HepG2 (cell line): ENCODE measurements around the gene ARHGEF12. TPM values are rescaled to one million over a fixed set of nuclear protein-coding genes. Genes with fewer than 3 reads are reported as not detected.

Experiments used
- ATAC-seq: fragments of 200-7000 bp; cut with Tn5 transposase; 3 replicates; pipeline ENCODE4 v1.9.1; 2020; ENCODE audit warnings: mild to moderate bottlenecking, moderate library complexity
- BruUV-seq: library from RNA; stranded (reverse); fragments of 400-500 nt; replicated peaks from 2 replicates; lab custom pipeline; 2021; lab: Mats Ljungman, UMichigan
- CTCF ChIA-PET: fragments of 300-600 bp; formaldehyde crosslinking; extraction: SDS; loops from one replicate; lab custom pipeline; 2021; ENCODE audit warnings: low total read pairs, inconsistent platforms, low intra/inter-chr PET ratio; lab: Yijun Ruan, JAX
- POLR2A ChIA-PET: fragments of 350-600 bp; sonication (Branson Sonifier 250); formaldehyde crosslinking; loops from one replicate; lab custom pipeline; 2020; ENCODE audit warnings: antibody characterized with exemption, inconsistent platforms; lab: Yijun Ruan, JAX
- DNase-seq: peaks from one replicate; pipeline ENCODE4 v3.0.0-alpha.2; 2015; ENCODE audit warnings: low spot score
- FAIRE-seq: peaks from 3 replicates; lab custom pipeline; 2011; peaks lifted over from hg19 to GRCh38; lab: Jason Lieb, UNC
- H2AFZ ChIP-seq: one replicate; pipeline ENCODE4 v1.6.1; 2011; ENCODE audit warnings: low read length, inconsistent platforms
- H3K27ac ChIP-seq: fragments of 300-600 bp; 3 replicates; pipeline ENCODE4 v1.8.0; 2011; ENCODE audit warnings: mixed run types, mild to moderate bottlenecking, mixed read lengths, low read length, inconsistent platforms; ENCODE audit not compliant: insufficient read depth; ENCODE audit errors: extremely low read length
- H3K27me3 ChIP-seq, 2 experiments: fragments of 200-600 bp in 1 of 2; 2 replicates in 1 of 2; 3 replicates in 1 of 2; pipeline versions ENCODE4 v1.6.0 to v1.8.0; 2011; ENCODE audit warnings: low read length in 2 of 2, mild to moderate bottlenecking in 2 of 2, moderate library complexity in 2 of 2, inconsistent platforms in 1 of 2; ENCODE audit not compliant: insufficient read depth in 2 of 2, control insufficient read depth in 1 of 2
- H3K36me3 ChIP-seq, 2 experiments: fragments of 200-600 bp in 1 of 2; replicated peaks in 1 of 2; 2 replicates in 1 of 2; 3 replicates in 1 of 2; pipeline versions ENCODE4 v1.5.1 to v1.8.0; 2011; ENCODE audit warnings: low read length in 2 of 2, inconsistent platforms in 1 of 2; ENCODE audit not compliant: insufficient read depth in 2 of 2, control insufficient read depth in 1 of 2
- H3K4me1 ChIP-seq: 2 replicates; pipeline ENCODE4 v1.5.1; 2012; ENCODE audit warnings: low read length, inconsistent platforms; ENCODE audit not compliant: insufficient read depth
- H3K4me2 ChIP-seq: 2 replicates; pipeline ENCODE4 v1.6.0; 2011; ENCODE audit warnings: low read depth, low read length, inconsistent platforms
- H3K4me3 ChIP-seq, 3 experiments: fragments of 200-600 bp in 1 of 3; sonication (generic), shearing (Covaris generic) in 1 of 3; replicated peaks in 1 of 3; 2 replicates each; pipeline ENCODE4 v1.5.1; 2011 to 2016; ENCODE audit warnings: low read length in 3 of 3, inconsistent platforms in 2 of 3, low read depth in 2 of 3, mild to moderate bottlenecking in 2 of 3, control low read depth in 1 of 3, mixed read lengths in 1 of 3; ENCODE audit not compliant: insufficient read depth in 1 of 3
- H3K79me2 ChIP-seq: one replicate; pipeline ENCODE4 v1.6.1; 2011; ENCODE audit warnings: low read length, inconsistent platforms; ENCODE audit not compliant: insufficient read depth
- H3K9ac ChIP-seq: 2 replicates; pipeline ENCODE4 v1.6.0; 2011; ENCODE audit warnings: mild to moderate bottlenecking, low read depth, low read length, inconsistent platforms; ENCODE audit not compliant: insufficient read depth
- H3K9me3 ChIP-seq: 2 replicates; pipeline ENCODE4 v1.5.1; 2012; ENCODE audit warnings: mild to moderate bottlenecking, low read length
- H4K20me1 ChIP-seq: 2 replicates; pipeline ENCODE4 v1.6.0; 2011; ENCODE audit warnings: inconsistent platforms, mild to moderate bottlenecking, low read length, moderate library complexity; ENCODE audit not compliant: insufficient read depth
- CENPT ChIP-seq: sonication (generic); formaldehyde crosslinking; IDR thresholded peaks from 2 replicates; pipeline ENCODE4 v1.8.0; 2022; ENCODE audit warnings: low read depth, mild to moderate bottlenecking, moderate library complexity, missing genetic modification reagents
- HOXA3 ChIP-seq: sonication (generic); formaldehyde crosslinking; IDR thresholded peaks from 2 replicates; pipeline ENCODE4 v1.5.0; 2020; ENCODE audit warnings: missing genetic modification reagents
- KDM2A ChIP-seq: sonication (generic); formaldehyde crosslinking; IDR thresholded peaks from 2 replicates; pipeline ENCODE4 v1.4.0; 2020; ENCODE audit warnings: low read depth, missing genetic modification reagents, borderline replicate concordance
- MZF1 ChIP-seq: sonication (generic); formaldehyde crosslinking; IDR thresholded peaks from 2 replicates; pipeline ENCODE4 v1.8.1; 2023; ENCODE audit warnings: mild to moderate bottlenecking, missing genetic modification reagents, borderline replicate concordance
- SP1 ChIP-seq, 2 experiments: fragments of 450-650 bp in 1 of 2; sonication (generic) in 1 of 2; formaldehyde crosslinking in 1 of 2; IDR thresholded peaks; 2 replicates each; pipeline versions ENCODE4 v1.4.0 to v1.6.1; 2016 to 2020; ENCODE audit warnings: missing genetic modification reagents in 1 of 2
- ZFP37 ChIP-seq: sonication (generic); formaldehyde crosslinking; IDR thresholded peaks from 2 replicates; pipeline ENCODE4 v1.4.0; 2020; ENCODE audit warnings: missing genetic modification reagents, borderline replicate concordance
- ZNF335 ChIP-seq: sonication (generic); formaldehyde crosslinking; IDR thresholded peaks from 2 replicates; pipeline ENCODE4 v1.4.0; 2020; ENCODE audit warnings: missing genetic modification reagents
- ZNF33A ChIP-seq: sonication (generic); formaldehyde crosslinking; IDR thresholded peaks from 2 replicates; pipeline ENCODE4 v1.5.1; 2020; ENCODE audit warnings: missing genetic modification reagents, mild to moderate bottlenecking, moderate library complexity, borderline replicate concordance
- ZNF747 ChIP-seq: sonication (generic); formaldehyde crosslinking; IDR thresholded peaks from 2 replicates; pipeline ENCODE4 v1.8.1; 2023; ENCODE audit warnings: missing genetic modification reagents, mild to moderate bottlenecking, borderline replicate concordance
- WGBS: methylation state at CpG from one replicate; pipeline ENCODE4 v1.1.6; 2017; ENCODE audit warnings: low lambda C conversion rate; 5-methylcytosine and 5-hydroxymethylcytosine counted together
- in situ Hi-C: cut with HindIII; loops from 2 replicates; pipeline ENCODE4 v1.10.0; 2017; ENCODE audit warnings: low pct_unique_long_range_greater_than_20kb; ENCODE audit not compliant: extremely low pct_ligation_motif_present
- intact Hi-C: fragments of 100-400 bp; cut with micrococcal nuclease; formaldehyde crosslinking; loops from one replicate; pipeline ENCODE4 v1.10.0; 2022; ENCODE audit not compliant: unreplicated experiment
- polyA plus RNA-seq, 8 experiments: library from polyadenylated mRNA; depleted of rRNA in 3 of 8; stranded (reverse) in 7 of 8; unstranded in 1 of 8; fragments of >200 nt; fragmentation: Illumina TruSeq in 4 of 8; extraction: Trizol in 4 of 8; gene quantifications; 2 replicates each; pipeline versions ENCODE4 v1.2.1 to v1.2.3, GENCODE V29; 2011 to 2016; ENCODE audit warnings: low read depth in 4 of 8, missing spikeins in 1 of 8, mixed read lengths in 1 of 8; ENCODE audit not compliant: insufficient read depth in 1 of 8
- total RNA-seq, 5 experiments: library from RNA; depleted of rRNA; stranded (reverse); fragments of >200 nt; fragmentation: Illumina TruSeq; extraction: Trizol; gene quantifications; 2 replicates each; pipeline ENCODE4 v1.2.3, GENCODE V29; 2016; ENCODE audit warnings: low read depth in 1 of 5
- TF ChIP-seq, protein P1 (sequence below): sonication (generic); formaldehyde crosslinking; conservative IDR thresholded peaks from 2 replicates; pipeline ENCODE4 v1.8.0; 2022; ENCODE audit warnings: mild to moderate bottlenecking, moderate library complexity, missing genetic modification reagents
- TF ChIP-seq, protein P2 (sequence below): sonication (generic); formaldehyde crosslinking; IDR thresholded peaks from 2 replicates; pipeline ENCODE4 v1.5.0; 2020; ENCODE audit warnings: missing genetic modification reagents, mild to moderate bottlenecking, borderline replicate concordance
- TF ChIP-seq, protein P3 (sequence below): sonication (generic); formaldehyde crosslinking; IDR thresholded peaks from 2 replicates; pipeline ENCODE4 v1.5.1; 2020; ENCODE audit warnings: mild to moderate bottlenecking, missing genetic modification reagents, moderate library complexity

The ARHGEF12 gene
- total and polyA plus RNA-seq, 2 of the 13 experiments (the other 11 are each of a cell fraction or from before 2014, with no cell fraction given), result 17.9 to 54.4 TPM

DNA sequence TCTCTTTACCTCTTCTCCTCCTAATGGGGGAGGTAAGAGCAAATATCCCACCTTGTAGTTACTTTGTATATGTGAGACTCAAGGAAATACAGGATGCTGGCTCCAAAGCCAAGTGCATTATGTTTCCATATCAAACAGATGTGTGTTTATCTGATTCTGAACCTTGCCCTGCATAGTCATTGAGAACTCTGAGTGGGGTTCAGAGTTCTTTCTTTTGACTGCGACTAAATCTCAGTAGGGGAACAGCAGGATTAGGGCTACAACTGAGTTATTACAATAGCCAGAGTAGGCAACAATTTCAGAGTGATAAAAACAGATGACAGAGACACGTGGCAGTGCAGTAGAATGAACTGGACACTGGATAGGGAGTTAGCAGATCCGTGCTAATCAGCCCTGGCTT, 45.3 kb upstream of the ARHGEF12 start:
- Histone ChIP-seq H3K4me2 (no peak overlapping the region), H3K36me3 (no peaks in the 10 kb centered on the region), H3K9ac (no peak overlapping the region), H3K4me1 (peaks cover 8% of the 10 kb centered on the region), H2AFZ (no peak overlapping the region), H3K27me3 (peaks cover 3 to 32% of the 10 kb centered on the region in 2 experiments; a peak in 4 of 5 replicates), H4K20me1 (no peaks in the 10 kb centered on the region), H3K79me2 (no peaks in the 10 kb centered on the region), H3K4me3 (no peak overlapping the region), H3K9me3 (no peaks in the 10 kb centered on the region), H3K27ac (no peak overlapping the region)
- no peak for TF ChIP-seq ZNF335
- TF ChIP-seq, protein P1, sequence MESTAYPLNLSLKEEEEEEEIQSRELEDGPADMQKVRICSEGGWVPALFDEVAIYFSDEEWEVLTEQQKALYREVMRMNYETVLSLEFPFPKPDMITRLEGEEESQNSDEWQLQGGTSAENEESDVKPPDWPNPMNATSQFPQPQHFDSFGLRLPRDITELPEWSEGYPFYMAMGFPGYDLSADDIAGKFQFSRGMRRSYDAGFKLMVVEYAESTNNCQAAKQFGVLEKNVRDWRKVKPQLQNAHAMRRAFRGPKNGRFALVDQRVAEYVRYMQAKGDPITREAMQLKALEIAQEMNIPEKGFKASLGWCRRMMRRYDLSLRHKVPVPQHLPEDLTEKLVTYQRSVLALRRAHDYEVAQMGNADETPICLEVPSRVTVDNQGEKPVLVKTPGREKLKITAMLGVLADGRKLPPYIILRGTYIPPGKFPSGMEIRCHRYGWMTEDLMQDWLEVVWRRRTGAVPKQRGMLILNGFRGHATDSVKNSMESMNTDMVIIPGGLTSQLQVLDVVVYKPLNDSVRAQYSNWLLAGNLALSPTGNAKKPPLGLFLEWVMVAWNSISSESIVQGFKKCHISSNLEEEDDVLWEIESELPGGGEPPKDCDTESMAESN (CRISPR knock-in tag), result no peak
- CTCF ChIA-PET, result no interaction called here
- WGBS, result 0% methylated on average over 3 of the region's 3 CpGs
- no TSS peak for BruUV-seq
- in situ Hi-C loops (no loop called here), intact Hi-C loops (no loop called here)
- POLR2A ChIA-PET, result no interaction called here
- DNase-seq, result no peak
- FAIRE-seq, result no peak
- ATAC-seq, result no peak

DNA sequence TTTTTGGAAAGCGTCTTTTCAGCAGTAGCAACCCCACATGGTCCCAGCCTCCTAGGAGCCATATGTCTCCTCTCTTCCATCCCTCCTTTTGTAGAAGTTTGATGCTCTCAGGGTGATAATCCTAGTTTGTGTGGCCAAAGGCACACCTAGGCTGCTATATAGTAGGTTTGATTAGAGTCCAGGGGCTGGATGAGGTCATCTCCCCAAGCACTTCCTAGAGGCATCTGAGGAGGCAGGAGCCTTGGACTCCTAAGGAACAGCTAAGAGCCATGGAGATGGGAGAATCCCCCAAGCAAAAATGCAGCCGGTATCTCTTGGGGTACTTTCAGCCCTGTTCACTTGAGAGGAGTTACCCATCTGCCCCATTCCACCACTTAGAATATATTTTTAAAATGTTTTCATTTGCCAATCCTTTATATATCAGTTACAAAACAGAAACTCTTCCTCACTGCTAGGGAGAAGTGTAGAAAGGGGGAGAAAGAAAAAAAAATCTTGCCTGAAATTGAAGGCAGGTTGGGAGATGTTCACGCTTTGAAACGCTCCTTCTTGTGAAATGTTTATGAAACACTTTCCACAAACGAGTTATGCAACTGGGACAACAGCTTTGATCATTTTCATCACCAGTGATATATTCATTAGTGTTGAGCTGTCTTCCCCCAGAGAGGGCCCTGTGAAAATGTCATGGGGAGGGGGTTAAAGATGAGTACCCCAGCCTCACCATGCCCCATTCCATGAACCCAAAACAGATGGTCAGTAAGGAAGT, 43.0 kb upstream of the ARHGEF12 start:
- Histone ChIP-seq H3K4me2 (no peak overlapping the region), H3K9ac (no peak overlapping the region), H2AFZ (no peak overlapping the region), H3K27ac (no peak overlapping the region), H3K36me3 (no peaks in the 10 kb centered on the region), H3K27me3 (peaks cover 4 to 45% of the 10 kb centered on the region in 2 experiments; a peak in 4 of 5 replicates), H4K20me1 (no peaks in the 10 kb centered on the region; the same call in 1 of the 2 replicates), H3K4me3 (no peak overlapping the region), H3K9me3 (no peaks in the 10 kb centered on the region), H3K4me1 (peaks cover 8% of the 10 kb centered on the region), H3K79me2 (no peaks in the 10 kb centered on the region)
- DNase-seq (no peak), ATAC-seq (no peak), FAIRE-seq (no peak)
- in situ Hi-C loops, result no loop called here
- intact Hi-C loops, result no loop called here
- BruUV-seq, result no TSS peak
- POLR2A ChIA-PET, result no interaction called here
- CTCF ChIA-PET, result no interaction called here
- 25% methylated on average over 5 of the region's 5 CpGs for WGBS
- no peak for TF ChIP-seq ZNF747 (CRISPR knock-in tag)
- no peak for TF ChIP-seq CENPT
- no peak for TF ChIP-seq ZNF33A
- TF ChIP-seq, protein P2, sequence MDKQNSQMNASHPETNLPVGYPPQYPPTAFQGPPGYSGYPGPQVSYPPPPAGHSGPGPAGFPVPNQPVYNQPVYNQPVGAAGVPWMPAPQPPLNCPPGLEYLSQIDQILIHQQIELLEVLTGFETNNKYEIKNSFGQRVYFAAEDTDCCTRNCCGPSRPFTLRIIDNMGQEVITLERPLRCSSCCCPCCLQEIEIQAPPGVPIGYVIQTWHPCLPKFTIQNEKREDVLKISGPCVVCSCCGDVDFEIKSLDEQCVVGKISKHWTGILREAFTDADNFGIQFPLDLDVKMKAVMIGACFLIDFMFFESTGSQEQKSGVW, result no peak
- TF ChIP-seq MZF1 (CRISPR knock-in tag), result no peak
- no peak for TF ChIP-seq SP1 (IDR thresholded peaks at IDR 0.05)
- no peak for TF ChIP-seq SP1 (CRISPR knock-in tag; IDR thresholded peaks at IDR 0.05)
- TF ChIP-seq ZFP37 (CRISPR knock-in tag), result no peak
- TF ChIP-seq KDM2A (CRISPR knock-in tag), result no peak
- TF ChIP-seq, protein P3, sequence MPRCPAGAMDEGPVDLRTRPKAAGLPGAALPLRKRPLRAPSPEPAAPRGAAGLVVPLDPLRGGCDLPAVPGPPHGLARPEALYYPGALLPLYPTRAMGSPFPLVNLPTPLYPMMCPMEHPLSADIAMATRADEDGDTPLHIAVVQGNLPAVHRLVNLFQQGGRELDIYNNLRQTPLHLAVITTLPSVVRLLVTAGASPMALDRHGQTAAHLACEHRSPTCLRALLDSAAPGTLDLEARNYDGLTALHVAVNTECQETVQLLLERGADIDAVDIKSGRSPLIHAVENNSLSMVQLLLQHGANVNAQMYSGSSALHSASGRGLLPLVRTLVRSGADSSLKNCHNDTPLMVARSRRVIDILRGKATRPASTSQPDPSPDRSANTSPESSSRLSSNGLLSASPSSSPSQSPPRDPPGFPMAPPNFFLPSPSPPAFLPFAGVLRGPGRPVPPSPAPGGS, result no peak
- TF ChIP-seq HOXA3 (CRISPR knock-in tag), result no peak
